Aorta (tissue), 5 donors: ENCODE measurements around the gene CGB7. TPM values are rescaled to one million over a fixed set of nuclear protein-coding genes. Genes with fewer than 3 reads are reported as not detected.
A peak's percentile ranks its signal among the peaks of the same experiment; 100 is the strongest.

Source experiments
- ATAC-seq: fragments of 200-7000 bp; cut with Tn5 transposase; one replicate; pipeline ENCODE4 v1.9.1; 2022; ENCODE audit warnings: moderate library complexity; ENCODE audit not compliant: low FRiP score
- DNase-seq, 2 donors: peaks; one replicate each; pipeline ENCODE4 v3.0.0-alpha.2; 2020
- H3K27ac ChIP-seq, 2 donors: one replicate each; pipeline ENCODE4 v1.5.1; 2013; ENCODE audit warnings: low read length in 2 of 2, mild to moderate bottlenecking in 2 of 2, moderate library complexity in 2 of 2, control low read depth in 1 of 2, inconsistent platforms in 1 of 2, low read depth in 1 of 2
- H3K27me3 ChIP-seq, 2 donors: one replicate each; pipeline ENCODE4 v1.6.1; 2013; ENCODE audit warnings: control low read depth in 1 of 2, low read length in 1 of 2, mild to moderate bottlenecking in 1 of 2, moderate library complexity in 1 of 2; ENCODE audit not compliant: insufficient read depth in 2 of 2, control insufficient read depth in 1 of 2
- H3K36me3 ChIP-seq, 2 donors: one replicate each; pipeline ENCODE4 v1.6.1; 2013; ENCODE audit warnings: control low read depth in 1 of 2, low read length in 1 of 2, mild to moderate bottlenecking in 1 of 2; ENCODE audit not compliant: insufficient read depth in 2 of 2, control insufficient read depth in 1 of 2
- H3K4me1 ChIP-seq, 2 donors: one replicate each; pipeline ENCODE4 v1.6.1; 2013; ENCODE audit warnings: low read length in 2 of 2, control low read depth in 1 of 2, mild to moderate bottlenecking in 1 of 2, moderate library complexity in 1 of 2; ENCODE audit not compliant: insufficient read depth in 2 of 2, control insufficient read depth in 1 of 2
- H3K4me3 ChIP-seq, 2 donors: one replicate each; pipeline ENCODE4 v1.5.1; 2013; ENCODE audit warnings: low read length in 2 of 2, control low read depth in 1 of 2, mild to moderate bottlenecking in 1 of 2
- H3K9me3 ChIP-seq: one replicate; pipeline ENCODE4 v1.6.1; 2013; ENCODE audit warnings: mild to moderate bottlenecking, low read length; ENCODE audit not compliant: control insufficient read depth
- WGBS, 2 donors: extraction: QIAGEN DNeasy Blood & Tissue Kit; methylation state at CpG; one replicate each; pipeline ENCODE4 v1.1.7; 2013; 5-methylcytosine and 5-hydroxymethylcytosine counted together
- intact Hi-C, 2 donors: fragments of 100-400 bp; cut with DNase I; formaldehyde crosslinking; loops; one replicate each; pipeline versions ENCODE4 v1.14.2 to v1.15.0; 2022
- polyA plus RNA-seq, 2 donors: library from polyadenylated mRNA; stranded (reverse); fragments of 200-250 nt; gene quantifications; one replicate each; pipeline ENCODE4 v1.2.3, GENCODE V29; 2013
- total RNA-seq, 2 donors: library from RNA; stranded (reverse); fragmentation: NEBNext Ultra II Directional; extraction: Animal tissue kit (Norgen Biotek cat#: 25700); gene quantifications; one replicate each; pipeline ENCODE4 v1.2.1, GENCODE V29; 2021
- donor health status: healthy with polysubstance abuse.
- donor health status: Bipolar disorder and iron deficiency.
- donor health status: DM: no; HTN: no; CAD: no.
- donor health status: DM: no; HTN: no; CAD: no.
- donor health status: DM: yes; HTN: yes; CAD: no.

Gene CGB7
- total and polyA plus RNA-seq, 4 donors: not detected

DNA sequence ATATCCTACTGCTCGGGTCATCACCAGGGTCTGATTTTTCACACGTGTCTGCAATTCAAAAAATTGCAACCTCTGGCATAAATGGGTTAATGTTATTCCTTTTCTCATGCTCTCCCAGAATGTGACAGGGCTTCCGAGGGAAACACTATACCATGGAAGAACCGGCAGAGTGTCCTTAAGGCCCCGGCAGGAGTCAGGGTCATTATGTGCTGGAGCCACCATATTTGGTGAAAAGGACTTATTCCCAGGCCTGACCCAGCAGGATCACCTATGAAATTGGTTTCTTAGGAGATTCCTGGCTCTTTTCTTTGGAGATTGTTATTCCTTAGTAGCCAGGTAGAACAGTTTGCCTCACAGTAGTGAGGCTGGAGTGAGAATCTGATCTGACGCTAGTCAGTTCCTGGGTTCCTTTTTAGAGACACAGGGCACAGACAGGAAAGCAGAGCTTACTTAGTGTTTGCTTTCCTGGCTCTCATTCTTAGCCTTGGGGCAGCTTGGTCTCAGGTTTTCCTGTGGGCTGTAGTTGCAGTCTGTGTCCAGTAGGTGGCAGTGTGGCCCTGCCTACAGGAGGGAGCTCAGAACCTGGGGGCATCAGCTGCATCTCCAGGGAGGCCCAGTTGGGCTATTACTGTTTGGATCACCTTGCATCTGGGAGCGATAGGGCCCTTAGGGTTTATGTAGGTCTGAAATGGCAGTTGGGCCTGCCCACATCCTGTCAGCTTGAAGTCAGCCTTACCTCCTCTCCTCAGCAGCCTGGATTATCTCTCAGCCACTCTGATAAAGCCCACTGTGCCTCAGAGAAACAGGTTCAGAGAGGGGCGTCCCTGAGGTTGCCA, 40.1 kb upstream of the CGB7 start:
- no peaks in the 10 kb centered on the region for H3K9me3 ChIP-seq
- 39 to 42% methylated on average over 8 of the region's 8 CpGs for WGBS, 2 donors
- no peaks in the 10 kb centered on the region for H3K4me1 ChIP-seq
- peak in 1 of 2 donors; percentile 74 for DNase-seq
- H3K27me3 ChIP-seq: no peaks in the 10 kb centered on the region
- H3K4me3 ChIP-seq: no peak overlapping the region
- peak; percentile 84 for ATAC-seq
- H3K36me3 ChIP-seq: peaks cover 0 to 9% of the 10 kb centered on the region in 2 donors
- intact Hi-C loops: loop anchor here (5.0 to 10.0 kb wide), 2 partner anchors 47 to 110 kb away; no protein-coding TSS in a partner anchor
- no peak overlapping the region for H3K27ac ChIP-seq

DNA sequence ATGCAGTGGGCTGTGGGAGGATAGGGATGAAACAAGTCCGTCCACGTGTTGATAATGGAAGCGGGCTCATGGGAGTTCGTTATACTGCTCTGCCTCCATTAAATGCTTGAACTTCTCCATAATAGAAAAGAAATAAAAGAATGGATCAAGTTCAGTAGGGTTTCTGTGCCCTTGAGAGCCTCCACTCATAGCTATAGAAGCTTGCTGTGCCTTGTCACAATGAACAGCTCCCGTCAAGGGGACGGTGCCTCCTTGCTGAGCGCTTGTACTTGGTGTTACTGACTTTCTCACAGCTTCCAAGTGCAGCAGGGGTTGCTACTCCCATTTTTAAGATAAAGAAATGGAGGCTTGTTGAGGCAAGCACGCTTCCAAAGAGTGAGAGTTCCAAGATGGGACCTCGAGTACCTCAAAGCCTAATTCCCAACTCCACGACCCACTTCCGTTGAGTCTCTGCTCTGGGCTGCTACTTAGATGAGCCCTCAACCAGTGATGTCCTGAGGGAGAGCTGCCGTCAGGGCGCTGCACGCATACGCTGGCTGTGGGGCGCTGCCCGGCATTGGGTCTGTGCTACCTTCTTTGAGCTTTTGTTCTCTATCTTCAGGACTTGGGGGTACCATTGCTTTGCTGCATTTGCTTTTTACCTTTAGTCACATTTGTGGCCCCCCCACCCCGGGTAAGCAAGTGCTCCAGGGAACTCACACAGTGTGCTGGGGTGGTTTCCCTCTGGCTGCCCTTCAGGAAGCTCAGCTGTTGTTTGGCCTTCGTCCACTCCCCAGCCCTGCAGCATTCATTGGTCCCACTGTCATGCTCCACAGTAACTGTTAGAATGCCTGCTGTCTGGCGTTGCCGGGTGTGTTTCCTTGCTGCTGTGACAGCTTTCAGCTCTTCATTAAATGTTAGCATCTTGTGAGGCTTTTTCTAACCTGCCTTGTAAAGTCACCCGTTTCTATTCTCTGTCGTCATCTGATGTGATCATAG, 37.2 kb upstream of the CGB7 start:
- H3K4me1 ChIP-seq: no peaks in the 10 kb centered on the region
- DNase-seq (no peak), ATAC-seq (no peak)
- intact Hi-C loops: loop anchor here (5.0 to 10.0 kb wide), 3 partner anchors 50 to 113 kb away; no protein-coding TSS in a partner anchor
- H3K4me3 ChIP-seq: no peak overlapping the region
- H3K27me3 ChIP-seq: no peaks in the 10 kb centered on the region
- H3K27ac ChIP-seq: no peak overlapping the region
- WGBS, 2 donors: 71 to 72% methylated on average over 23 of the region's 23 CpGs
- no peaks in the 10 kb centered on the region for H3K9me3 ChIP-seq
- H3K36me3 ChIP-seq: peaks cover 7 to 11% of the 10 kb centered on the region in 2 donors

- Histone ChIP-seq H3K4me1 (no peaks in the 10 kb centered on the region), H3K36me3 (peaks cover 7 to 8% of the 10 kb centered on the region in 2 donors), H3K9me3 (no peaks in the 10 kb centered on the region), H3K27ac (no peak overlapping the region), H3K27me3 (no peaks in the 10 kb centered on the region), H3K4me3 (no peak overlapping the region)
- intact Hi-C loops: loop anchor here in 1 of 2 donors (5.0 to 10.0 kb wide), 2 partner anchors 52 to 105 kb away; no protein-coding TSS in a partner anchor
- ATAC-seq (no peak), DNase-seq (no peak)
- whole genome bisulfite sequencing, 2 donors: 88% methylated on average over 6 of the region's 6 CpGs
These were observed 35.1 kb upstream of the CGB7 start for GRCh38 chr19:49092686-49093085.

DNA sequence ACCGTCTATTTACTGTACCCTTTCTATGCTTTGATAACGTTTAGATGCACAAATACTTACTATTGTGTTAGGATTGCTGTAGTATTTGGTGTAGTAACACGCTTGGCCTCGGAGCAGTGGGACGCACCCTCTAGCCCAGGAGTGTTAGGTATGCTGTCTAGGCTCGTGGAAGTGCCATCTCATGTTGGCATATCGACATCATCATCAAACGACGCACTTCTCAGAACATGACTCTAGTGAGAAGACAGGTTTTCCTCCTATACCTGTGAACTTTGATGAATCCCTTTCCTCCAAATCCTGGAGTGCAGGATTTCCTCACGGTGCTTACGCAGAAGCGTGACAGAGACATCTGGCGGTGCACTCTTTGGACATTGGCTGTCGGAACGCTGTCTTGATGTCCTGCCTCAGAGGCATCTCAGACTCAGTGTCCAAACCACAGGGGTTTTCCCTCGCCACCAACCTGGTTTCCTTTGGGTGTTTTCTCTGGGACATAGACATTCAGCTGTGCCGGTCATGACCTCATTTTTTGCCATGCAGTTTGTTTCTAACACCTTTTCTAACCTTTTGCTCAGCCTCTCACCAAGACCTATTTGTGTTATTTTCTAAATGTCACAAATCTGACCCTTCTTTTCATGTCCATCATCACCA, 34.0 kb upstream of the CGB7 start:
- peaks cover 8 to 9% of the 10 kb centered on the region in 2 donors for H3K36me3 ChIP-seq
- ATAC-seq: no peak
- intact Hi-C loops: loop anchor here in 1 of 2 donors (5.0 to 10.0 kb wide), 2 partner anchors 53 to 106 kb away; no protein-coding TSS in a partner anchor

GRCh38 chr19:49086296-49086695, 28.7 kb upstream of the CGB7 start:
- Histone ChIP-seq H3K27me3 (no peaks in the 10 kb centered on the region), H3K9me3 (no peaks in the 10 kb centered on the region), H3K4me3 (peak overlapping the region; percentile 24 to 65), H3K27ac (no peak overlapping the region), H3K36me3 (peaks cover 4 to 8% of the 10 kb centered on the region in 2 donors), H3K4me1 (no peaks in the 10 kb centered on the region)
- no peak for ATAC-seq
- WGBS, 2 donors: 54 to 58% methylated on average over 11 of the region's 11 CpGs
- DNase-seq: no peak
- intact Hi-C loops: no loop called here

More for the DNA sequence above, 34.0 kb upstream of the CGB7 start:
- Histone ChIP-seq H3K27me3 (no peaks in the 10 kb centered on the region), H3K4me3 (no peak overlapping the region), H3K9me3 (no peaks in the 10 kb centered on the region), H3K27ac (no peak overlapping the region), H3K4me1 (no peaks in the 10 kb centered on the region)
- 91 to 93% methylated on average over 17 of the region's 17 CpGs for WGBS, 2 donors
- no peak for DNase-seq

GRCh38 chr19:49085868-49086232, 28.3 kb upstream of the CGB7 start:
- H3K4me3 ChIP-seq: peak overlapping the region; percentile 24 to 65
- intact Hi-C loops: no loop called here
- DNase-seq (no peak), ATAC-seq (no peak)
- H3K36me3 ChIP-seq: peaks cover 4 to 8% of the 10 kb centered on the region in 2 donors
- WGBS, 2 donors: 0 to 2% methylated on average over 14 of the region's 14 CpGs
- no peaks in the 10 kb centered on the region for H3K9me3 ChIP-seq
- peak overlapping the region in 1 of 2 donors; percentile 18 for H3K27ac ChIP-seq
- H3K27me3 ChIP-seq: no peaks in the 10 kb centered on the region
- no peaks in the 10 kb centered on the region for H3K4me1 ChIP-seq

- no peaks in the 10 kb centered on the region for H3K9me3 ChIP-seq
- intact Hi-C loops: no loop called here
These were observed 27.7 kb upstream of the CGB7 start, which contains the start of gene SNRNP70 for GRCh38 chr19:49085020-49085867. TSS of gene SNRNP70 (plus strand) at chr19:49085451. CDS start at chr19:49086415, 964 bp downstream.

More at GRCh38 chr19:49085020-49085867, 27.7 kb upstream of the CGB7 start, which contains the start of gene SNRNP70:
- 0 to 1% methylated on average over 57 to 89 of the region's 89 CpGs for WGBS, 2 donors
- Histone ChIP-seq H3K27ac (peak within 1 kb of the TSS in 1 of 2 donors; percentile 58), H3K4me3 (peak within 1 kb of the TSS; percentile 24 to 65), H3K27me3 (no peaks in the 10 kb centered on the region), H3K4me1 (no peaks in the 10 kb centered on the region), H3K36me3 (peaks cover 2 to 3% of the 10 kb centered on the region in 2 donors)
- DNase-seq (peak; percentile 100), ATAC-seq (peak; percentile 99)
